ENCODE measurements around the gene TIPARP. TPM values are rescaled to one million over a fixed set of nuclear protein-coding genes. Genes with fewer than 3 reads are reported as not detected.
A peak's percentile ranks its signal among the peaks of the same experiment; 100 is the strongest.

Gene TIPARP
- total and polyA plus RNA-seq, 2 of the 13 experiments (the other 11 are each of a cell fraction or from before 2014, with no cell fraction given), result 7.3 to 19.7 TPM

- TF ChIP-seq HMGXB3 (CRISPR knock-in tag; IDR thresholded peaks at IDR 0.05; ENCODE audit: borderline replicate concordance) (no peak), BCL6 (CRISPR knock-in tag; IDR thresholded peaks at IDR 0.05) (peak; percentile 31; the same call in 1 of the 2 replicates), ZBTB10 (CRISPR knock-in tag; IDR thresholded peaks at IDR 0.05; ENCODE audit: borderline replicate concordance) (0 out of 2 replicates have a peak, but pooled peaks have one; percentile 8), NFAT5 (CRISPR knock-in tag; IDR thresholded peaks at IDR 0.05) (no peak), ZNF343 (CRISPR knock-in tag; IDR thresholded peaks at IDR 0.05) (peak; percentile 94; the same call in 1 of the 2 replicates), ZNF512B (CRISPR knock-in tag; IDR thresholded peaks at IDR 0.05; ENCODE audit: borderline replicate concordance) (peak; percentile 96; the same call in 1 of the 2 replicates), EEA1 (CRISPR knock-in tag; IDR thresholded peaks at IDR 0.05; ENCODE audit: borderline replicate concordance) (peak; percentile 29; the same call in 1 of the 2 replicates), ETV6 (CRISPR knock-in tag; conservative IDR thresholded peaks at IDR 0.05) (peak; percentile 50; the same call in 1 of the 2 replicates), CBX1 (IDR thresholded peaks at IDR 0.05; ENCODE audit: low read depth) (peak; percentile 23)
Observed at GRCh38 chr3:156674046-156674910, at the start of gene TIPARP (continued).
